Activated CD4-positive, alpha-beta memory T cell treated with anti-CD3 and anti-CD28 coated beads for 36 hours (primary cell): ENCODE measurements around the gene UCN3. TPM values are rescaled to one million over a fixed set of nuclear protein-coding genes. Genes with fewer than 3 reads are reported as not detected.
"Not testable (repeated sequence)": the region's sequence is repeated elsewhere in the genome, so short reads cannot be mapped to it uniquely, and the experiment has no call there.

ENCODE experiments used
- CTCF ChIA-PET: fragments of 350-600 bp; sonication (Branson Sonifier 250); formaldehyde crosslinking; loops from one replicate; lab custom pipeline; 2021; ENCODE audit warnings: antibody characterized with exemption, inconsistent platforms; lab: Charles Lee
- POLR2A ChIA-PET: fragments of 350-600 bp; sonication (Branson Sonifier 250); formaldehyde crosslinking; loops from one replicate; lab custom pipeline; 2021; ENCODE audit warnings: antibody characterized with exemption; lab: Charles Lee
- DNase-seq: peaks from one replicate; pipeline ENCODE4 v3.0.0-alpha.2; 2020
- H3K27ac Mint-ChIP-seq: one replicate; pipeline ENCODE4 v1.8.0; 2021; ENCODE audit warnings: mixed read lengths
- H3K27me3 Mint-ChIP-seq: one replicate; pipeline ENCODE4 v1.8.0; 2021; ENCODE audit warnings: mixed read lengths
- H3K36me3 Mint-ChIP-seq: one replicate; pipeline ENCODE4 v1.8.0; 2021; ENCODE audit warnings: mixed read lengths
- H3K4me1 Mint-ChIP-seq: one replicate; pipeline ENCODE4 v1.8.0; 2021; ENCODE audit warnings: low read depth, mixed read lengths
- H3K4me3 Mint-ChIP-seq: one replicate; pipeline ENCODE4 v1.8.0; 2021; ENCODE audit warnings: mild to moderate bottlenecking, mixed read lengths
- H3K9me3 Mint-ChIP-seq: one replicate; pipeline ENCODE4 v1.8.0; 2021; ENCODE audit warnings: mixed read lengths
- intact Hi-C: fragments of 100-400 bp; cut with micrococcal nuclease; formaldehyde crosslinking; loops from one replicate; pipeline ENCODE4 v1.15.1; 2023
- total RNA-seq, 2 experiments: library from RNA; stranded (reverse); gene quantifications; one replicate each; pipeline ENCODE4 v1.2.3, GENCODE V29; 2021

The UCN3 gene
- total RNA-seq, 2 experiments from 2014 or later, result not detected

DNA sequence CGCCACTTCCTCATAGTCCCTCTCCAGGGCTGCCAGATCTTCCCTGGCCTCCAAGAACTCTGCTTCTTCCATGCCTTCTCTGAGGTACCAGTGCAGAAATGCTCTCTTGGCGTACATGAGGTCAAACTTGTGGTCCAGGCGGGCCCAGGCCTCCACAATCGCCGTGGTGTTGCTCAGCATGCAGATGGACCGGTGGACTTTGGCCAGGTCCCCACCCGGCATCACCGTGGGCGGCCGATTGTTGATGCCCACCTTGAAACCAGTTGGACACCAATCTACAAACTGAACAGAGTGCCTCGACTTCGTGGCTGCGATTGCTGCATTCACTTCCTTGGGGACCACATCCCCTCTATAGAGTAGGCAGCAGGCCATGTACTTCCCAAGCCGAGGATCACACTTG, 28.8 kb downstream of the UCN3 start:
- intact Hi-C loops, result no loop called here
- Mint-ChIP-seq H3K4me1 (no peaks in the 10 kb centered on the region), H3K36me3 (peaks cover 8% of the 10 kb centered on the region), H3K27ac (no peak overlapping the region), H3K9me3 (peaks cover 27% of the 10 kb centered on the region), H3K4me3 (no peak overlapping the region), H3K27me3 (peaks cover 7% of the 10 kb centered on the region)
- ChIA-PET CTCF (interaction anchor here (2.0 kb wide), 1 partner anchor 544 kb away, joined by 6 read pairs; no protein-coding TSS in a partner anchor), POLR2A (no interaction called here)
- no peak for DNase-seq

DNA sequence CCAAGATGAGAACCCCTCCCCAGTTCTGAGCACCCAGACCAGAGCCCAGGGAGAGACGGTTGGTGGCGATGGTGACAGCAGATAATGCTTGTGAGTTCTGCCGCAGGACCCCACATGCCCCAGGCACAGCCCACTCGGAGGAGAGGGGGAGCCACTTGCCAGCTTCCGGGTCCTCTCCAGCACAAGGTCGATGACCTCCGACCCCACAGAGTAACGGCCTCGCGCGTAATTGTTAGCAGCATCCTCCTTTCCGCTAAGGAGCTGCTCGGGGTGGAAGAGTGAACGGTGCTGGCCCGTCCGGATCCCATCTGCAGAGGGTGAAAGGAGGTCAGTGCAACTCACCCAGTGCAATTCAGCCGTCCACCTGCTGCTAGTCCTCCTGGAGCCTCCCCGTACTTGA, 30.4 kb downstream of the UCN3 start:
- ChIA-PET POLR2A (no interaction called here), CTCF (interaction anchor here (2.0 kb wide), 1 partner anchor 545 kb away, joined by 6 read pairs; no protein-coding TSS in a partner anchor)
- no peak for DNase-seq
- H3K4me1 Mint-ChIP-seq, result no peaks in the 10 kb centered on the region
- H3K36me3 Mint-ChIP-seq, result peaks cover 8% of the 10 kb centered on the region
- peaks cover 14% of the 10 kb centered on the region for H3K27me3 Mint-ChIP-seq
- intact Hi-C loops, result no loop called here
- peaks cover 16% of the 10 kb centered on the region for H3K9me3 Mint-ChIP-seq
- H3K4me3 Mint-ChIP-seq, result no peak overlapping the region
- no peak overlapping the region for H3K27ac Mint-ChIP-seq

DNA sequence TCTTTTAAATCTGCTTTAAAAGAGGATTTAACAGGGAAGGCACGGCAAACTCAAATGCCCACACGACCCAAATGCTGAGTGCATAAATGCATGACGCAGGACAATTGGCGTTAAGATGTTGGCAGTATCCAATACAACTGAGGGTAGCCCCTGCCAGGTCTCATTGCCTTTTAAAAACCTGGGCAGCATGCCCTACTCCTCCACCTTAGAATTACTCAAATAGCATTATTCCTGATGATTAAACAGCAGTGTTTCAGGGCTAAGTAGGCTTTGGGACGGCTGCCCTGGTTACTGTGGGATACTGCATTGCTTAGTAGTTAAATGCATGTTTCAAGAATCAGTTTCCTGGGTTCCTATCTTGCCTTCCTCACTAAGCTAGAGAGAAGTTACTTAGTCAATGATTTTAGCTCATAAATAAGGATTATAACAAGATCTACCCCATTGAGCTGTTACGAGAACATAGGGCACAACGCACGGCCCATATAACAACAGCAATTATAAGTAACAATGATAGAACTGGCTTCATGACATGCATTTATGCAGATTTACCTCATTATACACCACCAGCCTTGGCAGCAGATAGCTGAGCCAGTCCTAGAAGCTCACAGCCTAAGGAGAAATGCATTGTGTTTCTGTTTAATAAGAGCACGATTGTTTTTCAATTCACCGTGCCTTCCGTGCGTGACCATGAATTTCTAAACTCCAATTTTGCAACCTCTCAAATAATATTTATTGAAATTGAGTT, 32.0 kb downstream of the UCN3 start:
- DNase-seq, result no peak
- POLR2A ChIA-PET, result no interaction called here
- Mint-ChIP-seq H3K4me3 (no peak overlapping the region), H3K36me3 (peaks cover under 1% of the 10 kb centered on the region), H3K27me3 (peaks cover 19% of the 10 kb centered on the region), H3K4me1 (no peaks in the 10 kb centered on the region), H3K9me3 (peaks cover 3% of the 10 kb centered on the region), H3K27ac (no peak overlapping the region)
- CTCF ChIA-PET, result interaction anchor here (1.0 kb wide), 1 partner anchor 12 kb away, joined by 3 read pairs; no protein-coding TSS in a partner anchor
- intact Hi-C loops, result no loop called here

DNA sequence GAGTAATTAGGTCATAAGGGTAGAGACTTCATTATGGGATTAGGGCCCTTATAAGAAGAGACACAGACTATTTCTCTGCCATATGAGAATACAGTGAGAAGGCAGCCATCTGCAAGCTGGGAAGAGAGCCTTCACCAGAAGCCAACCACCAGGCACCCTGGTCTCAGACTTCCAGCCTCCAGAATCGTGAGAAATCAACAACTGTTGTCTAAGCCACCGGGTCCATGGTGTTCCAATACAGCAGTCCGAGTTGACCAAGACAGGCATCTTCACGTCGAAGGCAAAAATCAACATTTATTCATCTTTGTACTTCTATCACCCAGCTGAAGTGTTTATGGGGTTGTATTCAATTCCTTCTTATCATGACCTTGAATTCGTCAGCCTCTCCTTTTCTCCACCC, 34.6 kb downstream of the UCN3 start:
- no peak overlapping the region for H3K4me3 Mint-ChIP-seq
- DNase-seq, result no peak
- no peak overlapping the region for H3K27ac Mint-ChIP-seq
- peaks cover 19% of the 10 kb centered on the region for H3K27me3 Mint-ChIP-seq
- no peaks in the 10 kb centered on the region for H3K9me3 Mint-ChIP-seq
- ChIA-PET POLR2A (no interaction called here), CTCF (interaction anchor here (1.3 to 1.9 kb wide), 2 partner anchors 224 to 584 kb away, joined by 5 to 6 read pairs; no protein-coding TSS in a partner anchor)
- H3K4me1 Mint-ChIP-seq, result no peaks in the 10 kb centered on the region
- intact Hi-C loops, result no loop called here
- no peaks in the 10 kb centered on the region for H3K36me3 Mint-ChIP-seq

DNA sequence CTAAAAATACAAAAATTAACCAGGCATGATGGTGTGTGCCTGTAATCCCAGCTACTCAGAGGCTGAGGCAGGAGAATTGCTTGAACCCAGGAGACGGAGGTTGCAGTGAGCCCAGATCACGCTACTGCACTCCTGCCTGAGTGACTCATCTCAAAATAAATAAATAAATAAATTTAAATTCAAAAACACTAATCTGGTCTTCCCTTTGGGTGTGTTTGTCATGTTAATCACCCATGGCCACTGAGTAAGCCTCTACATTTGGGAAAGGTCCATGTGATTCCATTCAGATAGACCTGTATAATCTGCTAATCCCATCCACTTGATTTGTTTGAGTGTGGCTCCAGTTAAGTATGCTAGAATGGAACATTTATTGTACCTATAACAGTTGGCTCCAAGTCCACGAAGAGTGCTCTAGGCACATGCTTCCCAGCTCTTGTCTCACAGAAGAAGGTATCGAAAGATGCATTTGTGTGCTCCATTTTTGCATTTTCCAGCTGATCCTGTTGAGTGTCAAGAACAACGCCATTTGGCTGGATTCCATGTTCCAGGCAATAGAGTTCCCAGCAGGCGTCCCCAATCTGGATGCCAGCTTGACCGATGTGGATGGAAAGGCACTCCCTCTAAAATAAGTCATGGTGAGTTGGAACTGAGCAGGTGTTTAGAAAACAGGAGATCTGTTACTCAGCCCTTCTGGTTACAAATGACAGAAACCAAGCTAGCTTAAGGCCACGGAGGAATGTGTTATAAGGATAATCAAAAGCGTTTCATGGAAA, 35.9 kb downstream of the UCN3 start:
- DNase-seq, result no peak
- ChIA-PET POLR2A (no interaction called here), CTCF (interaction anchor here (0.5 to 1.9 kb wide), 4 partner anchors 32 to 585 kb away, joined by 3 to 6 read pairs (median 4); no protein-coding TSS in a partner anchor)
- H3K27me3 Mint-ChIP-seq, result peaks cover 19% of the 10 kb centered on the region
- no peaks in the 10 kb centered on the region for H3K4me1 Mint-ChIP-seq
- intact Hi-C loops, result no loop called here
- no peaks in the 10 kb centered on the region for H3K9me3 Mint-ChIP-seq
- H3K27ac Mint-ChIP-seq, result no peak overlapping the region
- H3K4me3 Mint-ChIP-seq, result no peak overlapping the region
- H3K36me3 Mint-ChIP-seq, result no peaks in the 10 kb centered on the region

DNA sequence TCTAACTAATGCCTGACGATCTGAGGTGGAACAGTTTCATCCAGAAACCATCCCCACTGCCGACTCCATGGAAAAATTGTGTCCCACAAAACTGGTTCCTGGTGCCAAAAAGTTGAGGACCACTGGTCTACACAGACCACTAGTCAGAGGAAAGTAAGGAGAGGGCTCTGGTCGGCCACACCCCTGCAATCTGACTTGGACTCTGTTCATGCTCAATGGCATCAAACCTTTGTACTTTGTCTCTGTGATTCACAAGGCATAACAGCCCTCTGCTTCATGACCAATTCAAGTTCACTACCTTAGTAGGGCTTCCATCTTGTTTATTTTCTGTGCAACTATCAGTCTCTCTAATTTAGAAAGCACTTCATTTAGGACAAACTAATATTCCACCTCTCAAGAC, 38.0 kb downstream of the UCN3 start:
- H3K36me3 Mint-ChIP-seq, result no peaks in the 10 kb centered on the region
- intact Hi-C loops, result no loop called here
- H3K27me3 Mint-ChIP-seq, result peaks cover 13% of the 10 kb centered on the region
- CTCF ChIA-PET, result no interaction called here
- H3K4me1 Mint-ChIP-seq, result no peaks in the 10 kb centered on the region
- H3K4me3 Mint-ChIP-seq, result no peak overlapping the region
- no peak for DNase-seq
- no peaks in the 10 kb centered on the region for H3K9me3 Mint-ChIP-seq
- POLR2A ChIA-PET, result no interaction called here
- no peak overlapping the region for H3K27ac Mint-ChIP-seq

DNA sequence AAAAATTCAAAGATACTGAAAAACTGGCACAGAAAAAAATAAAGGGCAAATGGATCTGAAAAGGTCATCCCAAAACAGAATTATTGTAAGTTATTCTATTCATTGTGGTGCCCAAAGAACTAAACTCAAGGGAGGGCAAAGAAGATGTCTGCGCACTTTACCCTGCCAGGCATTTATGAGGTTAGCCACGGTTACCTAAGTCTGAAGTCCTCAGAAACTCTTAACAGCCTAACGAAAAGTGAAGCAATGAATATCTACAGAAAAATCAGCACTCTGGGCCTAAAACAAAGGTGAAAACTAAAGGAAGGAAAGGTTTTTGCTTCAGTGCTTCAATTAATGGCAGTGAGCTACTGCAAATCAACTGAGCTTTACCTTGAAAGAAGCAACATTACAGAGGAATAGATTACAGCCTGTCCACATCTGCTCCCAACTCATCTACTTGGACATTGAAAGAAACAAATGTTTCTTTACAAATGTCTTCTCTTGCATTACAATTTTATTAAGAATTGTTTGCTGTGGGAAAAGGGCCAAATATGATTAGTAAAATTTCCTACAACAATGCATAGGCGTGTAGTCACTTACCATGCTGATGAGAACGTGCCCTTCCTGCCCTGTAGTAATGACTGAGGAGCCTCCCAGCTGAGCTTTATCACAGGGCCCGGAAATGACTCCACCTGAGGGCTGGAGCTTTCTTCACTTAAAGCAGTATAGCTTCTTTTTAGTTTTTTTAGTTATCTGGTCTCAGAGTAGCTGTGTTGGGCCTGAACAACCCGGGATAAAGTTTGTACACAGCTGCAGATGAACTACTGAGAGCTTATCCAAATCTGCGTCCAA, 39.7 kb downstream of the UCN3 start, which contains the start of gene TUBAL3:
TUBAL3 (minus strand) TSS at position 621 of the 834 bp plus-strand sequence; CDS start at position 585, 36 bp downstream.
- intact Hi-C loops, result no loop called here
- Mint-ChIP-seq H3K9me3 (no peaks in the 10 kb centered on the region), H3K27ac (no peak within 1 kb of the TSS), H3K4me3 (no peak within 1 kb of the TSS), H3K27me3 (peaks cover 14% of the 10 kb centered on the region), H3K36me3 (no peaks in the 10 kb centered on the region), H3K4me1 (no peaks in the 10 kb centered on the region)
- POLR2A ChIA-PET, result no interaction called here
- no peak for DNase-seq
- CTCF ChIA-PET, result interaction anchor here (1.1 to 1.2 kb wide), 2 partner anchors 218 to 219 kb away, joined by 3 read pairs; no protein-coding TSS in a partner anchor

DNA sequence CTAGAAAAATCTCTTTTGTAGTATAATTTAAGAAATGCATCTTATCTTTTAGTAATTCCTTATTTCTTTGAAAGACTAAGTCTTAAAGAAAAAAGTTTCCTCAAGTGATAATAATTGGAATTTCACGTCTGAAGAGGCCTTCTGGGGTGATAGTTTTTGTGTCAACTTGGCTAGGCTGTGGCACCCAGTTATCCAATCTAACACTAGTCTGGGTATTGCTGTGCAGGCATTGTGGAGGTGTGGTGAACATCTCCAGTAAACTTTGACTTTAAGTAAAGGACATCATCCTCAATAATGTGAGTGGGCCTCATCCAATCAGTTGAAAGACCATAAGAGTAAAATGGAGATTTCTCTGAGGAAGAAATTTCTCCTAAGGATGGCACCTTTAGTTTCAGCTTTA, 42.2 kb downstream of the UCN3 start:
- Mint-ChIP-seq H3K4me3 (no peak overlapping the region), H3K27ac (no peak overlapping the region), H3K9me3 (peaks cover 2% of the 10 kb centered on the region), H3K4me1 (no peaks in the 10 kb centered on the region), H3K27me3 (peaks cover 16% of the 10 kb centered on the region), H3K36me3 (no peaks in the 10 kb centered on the region)
- intact Hi-C loops, result no loop called here
- no peak for DNase-seq
- ChIA-PET POLR2A (no interaction called here), CTCF (interaction anchor here (1.3 kb wide), 1 partner anchor 557 kb away, joined by 4 read pairs; no protein-coding TSS in a partner anchor)

DNA sequence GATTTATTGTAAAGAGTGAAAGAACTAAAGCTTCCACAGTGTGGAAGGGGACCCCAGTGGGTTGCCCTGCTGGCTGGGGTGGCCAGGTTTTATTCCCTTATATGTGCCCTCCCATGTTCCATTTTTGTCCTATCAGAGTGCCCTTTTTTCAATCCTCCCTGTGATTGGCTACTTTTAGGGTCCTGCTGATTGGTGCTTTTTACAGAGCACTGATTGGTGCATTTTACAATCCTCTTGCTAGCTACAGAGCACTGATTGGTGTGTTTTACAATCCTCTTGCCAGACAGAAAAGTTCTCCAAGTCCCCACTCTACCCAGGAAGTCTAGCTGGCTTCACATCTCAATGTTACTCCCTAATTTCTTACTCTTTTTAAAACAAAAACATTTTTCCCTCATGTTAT, 46.0 kb downstream of the UCN3 start:
- POLR2A ChIA-PET, H3K9me3 Mint-ChIP-seq, DNase-seq, H3K27ac Mint-ChIP-seq, intact Hi-C loops, H3K4me1 Mint-ChIP-seq, H3K4me3 Mint-ChIP-seq, H3K36me3 Mint-ChIP-seq: not testable (repeated sequence)
- H3K27me3 Mint-ChIP-seq, result peaks cover 16% of the 10 kb centered on the region
- CTCF ChIA-PET, result interaction anchor here (0.7 to 1.5 kb wide), 2 partner anchors 26 to 561 kb away, joined by 3 to 4 read pairs; no protein-coding TSS in a partner anchor

DNA sequence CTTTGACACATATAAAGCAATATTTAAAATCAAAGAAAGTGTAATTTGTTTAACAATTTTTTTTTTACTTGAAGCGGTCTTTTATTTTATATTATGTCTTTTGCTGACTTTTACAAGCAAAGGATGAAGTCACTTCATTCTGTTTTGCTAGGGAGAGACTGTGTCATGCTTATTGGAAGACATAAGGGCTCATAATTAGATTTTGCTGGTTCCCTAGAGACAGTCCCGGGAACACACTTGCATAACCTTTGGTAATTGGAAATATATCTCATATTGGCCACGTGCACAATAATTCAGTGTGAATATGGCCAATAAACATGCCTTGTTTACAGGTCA, 47.1 kb downstream of the UCN3 start:
- Mint-ChIP-seq H3K9me3 (peaks cover 2% of the 10 kb centered on the region), H3K36me3 (peaks cover 2% of the 10 kb centered on the region), H3K4me1 (peaks cover 4% of the 10 kb centered on the region), H3K27ac (no peak overlapping the region), H3K4me3 (peak overlapping the region; percentile 78), H3K27me3 (peaks cover 16% of the 10 kb centered on the region)
- CTCF ChIA-PET, result interaction anchor here (1.4 kb wide), 2 partner anchors 30 to 211 kb away, joined by 3 to 5 read pairs; no protein-coding TSS in a partner anchor
- intact Hi-C loops, result loop anchor here (2.0 kb wide), 1 partner anchor 35 kb away; no protein-coding TSS in a partner anchor
- POLR2A ChIA-PET, result no interaction called here
- no peak for DNase-seq

DNA sequence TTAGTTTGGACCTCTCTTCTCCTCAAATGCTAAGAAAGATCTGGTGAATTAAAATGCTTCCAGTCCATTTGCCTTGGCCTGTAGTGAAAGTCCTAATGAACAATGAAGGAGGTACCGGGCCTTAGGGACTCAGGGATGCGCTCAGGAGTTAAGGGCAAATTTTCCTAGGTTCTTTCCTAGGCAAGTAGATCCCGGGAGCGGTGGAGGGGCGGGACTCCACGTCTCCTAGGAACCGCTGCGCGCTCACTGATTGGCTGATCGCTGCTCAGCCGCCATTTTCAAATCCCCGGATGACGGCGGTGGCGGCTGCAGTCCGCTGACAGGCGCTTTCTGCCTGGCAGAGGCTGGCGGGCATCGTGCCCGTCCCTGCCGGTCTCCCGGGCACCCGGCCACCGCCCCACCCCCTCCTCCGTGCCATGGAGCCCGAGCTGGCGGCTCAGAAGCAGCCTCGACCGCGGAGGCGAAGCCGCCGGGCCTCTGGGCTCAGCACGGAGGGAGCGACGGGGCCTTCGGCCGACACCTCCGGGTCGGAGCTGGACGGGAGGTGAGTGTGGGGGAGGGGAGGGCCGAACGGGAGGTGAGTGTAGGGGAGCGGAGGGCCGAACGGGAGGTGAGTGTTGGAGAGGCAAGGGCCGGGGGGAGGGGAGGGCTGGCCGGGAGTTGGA, 47.6 kb downstream of the UCN3 start, which contains the start of gene NET1:
NET1 (plus strand) TSS at position 281 of the 665 bp plus-strand sequence; CDS start at position 417, 136 bp downstream.
- peak; percentile 84 for DNase-seq
- Mint-ChIP-seq H3K27ac (peak within 1 kb of the TSS; percentile 20), H3K4me1 (peaks cover 4% of the 10 kb centered on the region), H3K27me3 (peaks cover 16% of the 10 kb centered on the region), H3K36me3 (peaks cover 2% of the 10 kb centered on the region), H3K4me3 (peak within 1 kb of the TSS; percentile 78), H3K9me3 (peaks cover 3% of the 10 kb centered on the region)
- ChIA-PET POLR2A (no interaction called here), CTCF (interaction anchor here (1.4 kb wide), 2 partner anchors 30 to 210 kb away, joined by 3 to 5 read pairs; no protein-coding TSS in a partner anchor)
- intact Hi-C loops, result loop anchor here (2.0 kb wide), 1 partner anchor 34 kb away; no protein-coding TSS in a partner anchor
